ENCODE results near the gene ANKRD34C. TPM values are rescaled to one million over a fixed set of nuclear protein-coding genes. Genes with fewer than 3 reads are reported as not detected.

The ANKRD34C gene
- total and polyA plus RNA-seq, 9 of the 15 experiments (the other 6 are each of a cell fraction or from before 2014, with no cell fraction given), result 0.01 TPM; not detected in 8

GRCh38 chr15:79310985-79311900 lies 28.7 kb downstream of the ANKRD34C start, which contains the start of gene TMED3 (continued):
- TF ChIP-seq ELK1 (CRISPR knock-in tag; IDR thresholded peaks at IDR 0.05), result no peak
- TF ChIP-seq MTA3 (IDR thresholded peaks at IDR 0.05; ENCODE audit: borderline replicate concordance), result peak; percentile 36; the same call in 1 of the 2 replicates
- TF ChIP-seq RUNX1 (IDR thresholded peaks at IDR 0.05; ENCODE audit: low read depth), result no peak
- no peak for TF ChIP-seq POLR3A (IDR thresholded peaks at IDR 0.05; ENCODE audit: borderline replicate concordance, extremely low read depth, insufficient read depth, insufficient read length)
- no peak for TF ChIP-seq PATZ1 (CRISPR knock-in tag; IDR thresholded peaks at IDR 0.05; ENCODE audit: borderline replicate concordance)
- peak; percentile 36; the same call in 1 of the 2 replicates for TF ChIP-seq THAP12 (CRISPR knock-in tag; IDR thresholded peaks at IDR 0.05)
- no peak for TF ChIP-seq E2F4 (CRISPR knock-in tag; IDR thresholded peaks at IDR 0.05; ENCODE audit: low read depth)
- TF ChIP-seq STAG1 (CRISPR knock-in tag; IDR thresholded peaks at IDR 0.05; ENCODE audit: borderline replicate concordance), result no peak
- no peak for TF ChIP-seq ZNF232 (CRISPR knock-in tag; IDR thresholded peaks at IDR 0.05)
- 0 out of 2 replicates have a peak, but pooled peaks have one; percentile 33 for TF ChIP-seq JUND (IDR thresholded peaks at IDR 0.05; ENCODE audit: borderline replicate concordance, low read depth, low read length)
- TF ChIP-seq JUND (tag; IDR thresholded peaks at IDR 0.05; ENCODE audit: borderline replicate concordance, low read depth, low read length), result no peak
- TF ChIP-seq BRCA1 (IDR thresholded peaks at IDR 0.05), result no peak
- TF ChIP-seq BRCA1 (CRISPR knock-in tag; IDR thresholded peaks at IDR 0.05), result no peak
- no peak for TF ChIP-seq MAFF (IDR thresholded peaks at IDR 0.05; ENCODE audit: low read length)
- no peak for TF ChIP-seq GABPB2 (CRISPR knock-in tag; conservative IDR thresholded peaks at IDR 0.05)
- no peak for TF ChIP-seq ZNF311 (CRISPR knock-in tag; IDR thresholded peaks at IDR 0.05)

All from K562 (cell line).